Fibroblast of the aortic adventitia (primary cell): Measurements from ENCODE around the gene JADE3. TPM values are rescaled to one million over a fixed set of nuclear protein-coding genes. Genes with fewer than 3 reads are reported as not detected.

ENCODE experiments used
- DNase-seq: peaks from one replicate; pipeline ENCODE4 v3.0.0-alpha.2; 2010; ENCODE audit warnings: low read depth
- H3K4me3 ChIP-seq: 2 replicates; pipeline ENCODE4 v1.5.1; 2011; ENCODE audit warnings: low read depth, mild to moderate bottlenecking, control low read depth, low read length, moderate library complexity
- total RNA-seq: library from RNA; depleted of rRNA; stranded (reverse); fragments of >200 nt; gene quantifications from 2 replicates; pipeline ENCODE4 v1.2.3, GENCODE V29; 2012; ENCODE audit warnings: low replicate concordance
- TF ChIP-seq, protein P1 (sequence below): IDR thresholded peaks from 2 replicates; pipeline ENCODE4 v1.5.1; 2011; ENCODE audit warnings: mild to moderate bottlenecking, low read length, control low read depth, inconsistent platforms; ENCODE audit not compliant: insufficient read depth

The JADE3 gene
- total RNA-seq, 1 donor: 3.9 TPM

DNA sequence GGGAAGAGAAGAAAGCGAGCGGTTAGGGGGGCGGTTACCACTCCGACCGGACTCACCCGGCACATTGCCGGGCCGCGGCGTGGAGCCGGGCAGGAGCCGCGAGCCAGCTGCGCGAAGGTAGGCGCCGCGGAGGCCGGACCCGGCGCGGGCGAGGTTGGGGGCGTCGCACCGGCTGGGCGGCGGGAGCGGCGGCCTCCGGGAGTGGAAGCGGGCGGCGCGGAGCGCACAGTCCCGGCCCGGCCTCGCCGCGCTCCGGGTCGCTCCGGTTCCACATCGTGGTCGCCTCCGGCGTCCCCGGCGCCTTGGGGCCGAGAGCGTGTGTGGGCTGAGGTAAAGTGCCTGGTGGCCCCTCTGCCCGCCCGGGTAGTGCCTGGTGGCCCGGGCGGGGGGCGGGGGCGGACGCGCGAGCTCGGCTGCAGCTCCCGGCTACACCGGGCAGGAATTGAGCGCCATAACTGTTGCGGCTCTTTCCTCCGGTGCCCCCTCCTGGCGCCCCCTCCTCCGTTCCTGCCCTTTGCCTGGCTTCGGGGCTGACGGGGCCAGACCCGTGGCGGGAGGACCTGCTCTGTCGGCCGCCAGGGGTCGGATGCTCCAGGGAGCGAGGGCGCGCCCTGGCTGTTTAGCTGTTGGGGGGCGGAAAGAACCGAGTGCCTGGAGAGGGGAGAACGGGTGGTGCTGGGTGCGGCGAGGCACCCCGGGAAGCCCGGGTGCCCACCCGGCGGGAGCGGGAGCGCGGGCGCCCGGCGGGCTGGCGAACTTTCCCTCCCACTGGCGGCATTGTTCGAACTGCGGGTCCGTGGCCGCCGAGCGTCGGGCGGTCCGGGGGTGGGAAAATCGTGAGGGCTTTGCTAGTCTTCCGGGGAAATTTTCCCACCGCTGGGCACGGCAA is 626 bp downstream of the JADE3 start:
- H3K4me3 ChIP-seq: peak overlapping the region; percentile 69
- TF ChIP-seq, protein P1, sequence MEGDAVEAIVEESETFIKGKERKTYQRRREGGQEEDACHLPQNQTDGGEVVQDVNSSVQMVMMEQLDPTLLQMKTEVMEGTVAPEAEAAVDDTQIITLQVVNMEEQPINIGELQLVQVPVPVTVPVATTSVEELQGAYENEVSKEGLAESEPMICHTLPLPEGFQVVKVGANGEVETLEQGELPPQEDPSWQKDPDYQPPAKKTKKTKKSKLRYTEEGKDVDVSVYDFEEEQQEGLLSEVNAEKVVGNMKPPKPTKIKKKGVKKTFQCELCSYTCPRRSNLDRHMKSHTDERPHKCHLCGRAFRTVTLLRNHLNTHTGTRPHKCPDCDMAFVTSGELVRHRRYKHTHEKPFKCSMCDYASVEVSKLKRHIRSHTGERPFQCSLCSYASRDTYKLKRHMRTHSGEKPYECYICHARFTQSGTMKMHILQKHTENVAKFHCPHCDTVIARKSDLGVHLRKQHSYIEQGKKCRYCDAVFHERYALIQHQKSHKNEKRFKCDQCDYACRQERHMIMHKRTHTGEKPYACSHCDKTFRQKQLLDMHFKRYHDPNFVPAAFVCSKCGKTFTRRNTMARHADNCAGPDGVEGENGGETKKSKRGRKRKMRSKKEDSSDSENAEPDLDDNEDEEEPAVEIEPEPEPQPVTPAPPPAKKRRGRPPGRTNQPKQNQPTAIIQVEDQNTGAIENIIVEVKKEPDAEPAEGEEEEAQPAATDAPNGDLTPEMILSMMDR: peak; percentile 59
- DNase-seq: peak; percentile 14

DNA sequence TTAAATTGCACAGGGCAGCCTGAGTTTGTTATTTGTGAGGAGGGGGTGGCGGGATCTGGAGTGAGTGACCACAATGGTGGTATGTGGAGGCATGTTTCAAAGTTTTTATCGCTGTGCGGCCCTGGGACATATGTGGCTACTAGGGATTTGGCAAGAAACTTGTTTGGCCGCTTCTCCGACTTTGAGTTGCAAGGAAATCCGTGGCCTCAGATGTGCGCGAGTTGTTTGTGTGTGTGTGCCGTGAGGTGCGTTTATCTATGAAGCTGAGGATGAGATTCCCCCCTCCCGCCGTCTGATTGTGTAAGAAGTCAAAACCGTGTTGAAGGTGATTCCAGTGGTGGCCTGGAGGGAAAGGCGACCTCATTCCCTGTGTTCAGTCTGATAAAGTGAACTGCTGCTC is 1.4 kb downstream of the JADE3 start:
- TF ChIP-seq, protein P1: no peak
- H3K4me3 ChIP-seq: peak overlapping the region; percentile 69
- peak; percentile 34 for DNase-seq

DNA sequence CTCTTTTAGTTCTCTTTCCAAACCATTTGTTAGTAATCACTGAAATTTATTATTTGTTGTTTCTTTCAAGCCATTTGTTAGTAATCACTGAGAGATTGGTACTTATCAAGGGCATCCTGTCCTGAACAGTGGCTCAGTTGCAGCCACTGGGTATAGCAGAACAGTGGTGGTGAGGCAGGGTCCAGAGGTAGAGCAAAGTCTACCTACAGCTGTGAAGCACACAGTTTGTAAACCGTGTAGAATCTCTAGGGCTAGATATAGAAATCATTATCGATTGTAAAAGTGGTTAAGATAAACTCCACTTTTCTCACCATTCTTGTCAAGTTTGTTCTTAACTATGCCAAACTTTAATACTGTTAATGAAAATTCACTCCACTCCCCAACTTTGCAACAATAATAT is 4.1 kb downstream of the JADE3 start:
- H3K4me3 ChIP-seq: no peak overlapping the region
- TF ChIP-seq, protein P1: no peak
- no peak for DNase-seq

DNA sequence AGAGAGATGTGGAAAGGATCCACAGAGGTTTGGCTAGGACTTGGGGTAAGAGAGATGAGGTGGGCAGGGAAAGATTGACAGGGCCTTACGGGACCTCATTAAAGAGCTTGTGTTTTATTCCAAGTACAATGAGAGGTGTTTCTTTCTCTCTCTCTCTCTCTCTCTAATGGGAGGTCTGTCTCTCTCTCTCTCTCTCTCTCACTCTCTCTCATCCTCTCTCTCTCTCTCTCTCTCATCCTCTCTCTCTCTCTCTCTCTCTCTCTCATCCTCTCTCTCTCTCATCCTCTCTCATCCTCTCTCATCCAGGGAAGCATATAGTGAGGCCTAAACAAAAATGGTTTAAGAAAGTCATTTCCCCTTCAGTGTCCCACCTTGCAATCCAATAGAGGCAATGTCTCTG is 5.4 kb downstream of the JADE3 start:
- no peak overlapping the region for H3K4me3 ChIP-seq
- DNase-seq: no peak
- TF ChIP-seq, protein P1: no peak

DNA sequence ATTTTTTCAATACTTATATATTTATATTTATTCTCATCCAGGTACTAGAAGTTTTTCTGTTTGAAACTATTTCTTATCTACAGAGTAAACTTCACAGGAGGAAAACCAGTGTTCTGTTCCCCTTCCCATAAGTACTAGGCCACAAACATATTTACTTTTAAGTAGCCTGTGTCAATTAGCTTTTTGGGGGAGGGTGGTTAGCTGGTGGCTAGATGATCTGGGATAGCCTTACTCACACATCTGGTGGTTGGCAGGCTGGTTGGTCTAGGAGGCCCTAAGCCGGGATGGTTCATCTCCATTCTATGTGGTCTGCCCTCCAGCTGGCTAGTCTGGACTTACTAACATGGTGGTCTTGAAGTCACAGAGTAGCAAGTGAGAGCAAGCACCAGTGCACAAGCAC is 6.2 kb downstream of the JADE3 start:
- no peak for DNase-seq
- TF ChIP-seq, protein P1: no peak
- no peak overlapping the region for H3K4me3 ChIP-seq

DNA sequence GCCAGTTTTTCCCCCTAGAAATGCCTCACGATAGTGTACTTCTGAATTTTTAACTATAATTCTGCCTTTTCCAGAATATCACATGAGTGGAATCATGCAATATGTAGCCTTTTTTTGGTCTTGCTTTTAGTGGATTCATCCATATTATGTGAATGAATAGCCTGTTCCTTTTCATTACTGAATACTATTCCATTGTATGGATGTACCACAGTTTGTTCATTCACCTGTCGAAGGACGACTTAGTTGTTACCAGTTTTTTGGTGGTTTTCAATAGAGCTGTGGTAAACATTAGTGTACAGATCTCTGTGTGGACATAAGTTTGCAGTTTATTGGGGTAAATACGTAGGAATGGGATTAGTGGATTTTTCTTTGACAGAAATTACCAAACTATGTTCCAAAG is 8.0 kb downstream of the JADE3 start:
- no peak for DNase-seq
- no peak overlapping the region for H3K4me3 ChIP-seq
- TF ChIP-seq, protein P1: no peak

DNA sequence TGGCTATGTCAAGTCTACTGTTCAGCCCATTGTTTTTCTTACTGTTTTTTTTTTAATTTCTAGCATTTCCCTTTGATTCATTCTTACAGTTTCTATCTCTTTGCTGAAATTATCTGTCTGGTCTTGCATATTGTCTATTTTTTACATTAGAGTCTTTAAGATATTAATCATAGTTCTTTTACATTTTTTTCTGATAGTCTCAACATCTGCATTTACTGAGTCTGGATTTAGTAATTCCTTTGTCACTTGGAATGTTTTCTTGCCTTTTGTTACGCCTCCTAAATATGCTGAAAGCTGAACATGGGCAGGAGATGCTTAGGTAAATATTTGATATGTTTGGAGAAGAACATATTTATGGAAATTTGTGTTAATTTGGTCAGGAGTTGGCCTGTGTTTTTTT is 10.4 kb downstream of the JADE3 start:
- DNase-seq: no peak
- TF ChIP-seq, protein P1: no peak
- no peak overlapping the region for H3K4me3 ChIP-seq
